PC-3 (cell line): ENCODE results near the gene NEK4. TPM values are rescaled to one million over a fixed set of nuclear protein-coding genes. Genes with fewer than 3 reads are reported as not detected.

Source experiments
- ATAC-seq: fragments of 200-7000 bp; cut with Tn5 transposase; 2 replicates; pipeline ENCODE4 v1.9.1; 2020; ENCODE audit warnings: mild to moderate bottlenecking, moderate library complexity
- BruUV-seq: library from RNA; stranded (reverse); fragments of 400-500 nt; replicated peaks from 2 replicates; lab custom pipeline; 2021; lab: Mats Ljungman, UMichigan
- CTCF ChIA-PET: fragments of 300-600 bp; sonication (Branson Sonifier 250); formaldehyde crosslinking; loops from one replicate; lab custom pipeline; 2022; ENCODE audit warnings: antibody characterized with exemption; lab: Charles Lee
- POLR2A ChIA-PET: fragments of 300-600 bp; sonication (Branson Sonifier 250); formaldehyde crosslinking; loops from one replicate; lab custom pipeline; 2022; ENCODE audit warnings: antibody characterized with exemption; ENCODE audit not compliant: unreplicated experiment; lab: Charles Lee
- DNase-seq: peaks from one replicate; pipeline ENCODE4 v3.0.0-alpha.2; 2015
- H2AFZ ChIP-seq: fragments of 300-600 bp; sonication (generic); 2 replicates; pipeline ENCODE4 v1.6.0; 2016; ENCODE audit warnings: antibody characterized with exemption, low read length
- H3F3A ChIP-seq: fragments of 300-600 bp; sonication (generic); one replicate; pipeline ENCODE4 v1.6.0; 2017; ENCODE audit warnings: antibody characterized with exemption, low read length, control low read depth, mild to moderate bottlenecking; ENCODE audit not compliant: unreplicated experiment
- H3K27ac ChIP-seq: fragments of 300-600 bp; sonication (generic); 2 replicates; pipeline ENCODE4 v1.5.1; 2016; ENCODE audit warnings: mild to moderate bottlenecking, low read length
- H3K27me3 ChIP-seq: fragments of 300-600 bp; sonication (generic); 2 replicates; pipeline ENCODE4 v1.6.1; 2016; ENCODE audit warnings: low read length, mixed read lengths
- H3K36me3 ChIP-seq: fragments of 300-600 bp; sonication (generic); 2 replicates; pipeline ENCODE4 v1.6.1; 2016; ENCODE audit warnings: low read depth, mixed run types, low read length, mixed read lengths
- H3K4me1 ChIP-seq: fragments of 300-600 bp; sonication (generic); 2 replicates; pipeline ENCODE4 v1.5.1; 2016; ENCODE audit warnings: low read length; ENCODE audit not compliant: insufficient read depth
- H3K4me2 ChIP-seq: fragments of 300-600 bp; sonication (generic); 2 replicates; pipeline ENCODE4 v1.6.0; 2016; ENCODE audit warnings: low read length
- H3K4me3 ChIP-seq: fragments of 300-600 bp; sonication (generic); 2 replicates; pipeline ENCODE4 v1.5.1; 2016; ENCODE audit warnings: mild to moderate bottlenecking, low read length, mixed read lengths
- H3K79me2 ChIP-seq: fragments of 300-600 bp; sonication (generic); 2 replicates; pipeline ENCODE4 v1.6.1; 2017; ENCODE audit warnings: low read length, mixed read lengths
- H3K9ac ChIP-seq: fragments of 300-600 bp; sonication (generic); 2 replicates; pipeline ENCODE4 v1.6.0; 2016; ENCODE audit warnings: mild to moderate bottlenecking, low read length
- H3K9me2 ChIP-seq: fragments of 300-600 bp; sonication (generic); replicated peaks from 2 replicates; pipeline ENCODE4 v1.6.1; 2016; ENCODE audit warnings: mixed run types, low read length, mixed read lengths
- H3K9me3 ChIP-seq: fragments of 300-600 bp; sonication (generic); 2 replicates; pipeline ENCODE4 v1.6.1; 2016; ENCODE audit warnings: low read length, mixed read lengths
- H4K20me1 ChIP-seq: fragments of 300-600 bp; sonication (generic); 2 replicates; pipeline ENCODE4 v1.6.1; 2016; ENCODE audit warnings: low read length, mixed read lengths
- EZH2 ChIP-seq: fragments of 300-600 bp; sonication (generic); IDR thresholded peaks from one replicate; pipeline ENCODE4 v1.6.1; 2017; ENCODE audit warnings: antibody characterized with exemption, mild to moderate bottlenecking, low read length; ENCODE audit not compliant: unreplicated experiment
- EZH2phosphoT487 ChIP-seq: fragments of 300-600 bp; sonication (generic); IDR thresholded peaks from 2 replicates; pipeline ENCODE4 v1.6.1; 2018; ENCODE audit warnings: mild to moderate bottlenecking, antibody characterized with exemption, low read length, borderline replicate concordance
- intact Hi-C: fragments of 100-400 bp; cut with micrococcal nuclease; formaldehyde crosslinking; loops from 2 replicates; pipeline ENCODE4 v1.9.0; 2023
- total RNA-seq: library from RNA; depleted of rRNA; stranded (reverse); fragments of >200 nt; gene quantifications from 2 replicates; pipeline ENCODE4 v1.2.3, GENCODE V29; 2014
- TF ChIP-seq, protein P1 (sequence below): fragments of 300-600 bp; sonication (generic); conservative IDR thresholded peaks from 2 replicates; pipeline ENCODE4 v1.5.1; 2017; ENCODE audit warnings: antibody characterized with exemption, low read depth, mild to moderate bottlenecking, low read length

The NEK4 gene
- total RNA-seq, 1 experiment from 2014 or later, result 33.6 TPM

DNA sequence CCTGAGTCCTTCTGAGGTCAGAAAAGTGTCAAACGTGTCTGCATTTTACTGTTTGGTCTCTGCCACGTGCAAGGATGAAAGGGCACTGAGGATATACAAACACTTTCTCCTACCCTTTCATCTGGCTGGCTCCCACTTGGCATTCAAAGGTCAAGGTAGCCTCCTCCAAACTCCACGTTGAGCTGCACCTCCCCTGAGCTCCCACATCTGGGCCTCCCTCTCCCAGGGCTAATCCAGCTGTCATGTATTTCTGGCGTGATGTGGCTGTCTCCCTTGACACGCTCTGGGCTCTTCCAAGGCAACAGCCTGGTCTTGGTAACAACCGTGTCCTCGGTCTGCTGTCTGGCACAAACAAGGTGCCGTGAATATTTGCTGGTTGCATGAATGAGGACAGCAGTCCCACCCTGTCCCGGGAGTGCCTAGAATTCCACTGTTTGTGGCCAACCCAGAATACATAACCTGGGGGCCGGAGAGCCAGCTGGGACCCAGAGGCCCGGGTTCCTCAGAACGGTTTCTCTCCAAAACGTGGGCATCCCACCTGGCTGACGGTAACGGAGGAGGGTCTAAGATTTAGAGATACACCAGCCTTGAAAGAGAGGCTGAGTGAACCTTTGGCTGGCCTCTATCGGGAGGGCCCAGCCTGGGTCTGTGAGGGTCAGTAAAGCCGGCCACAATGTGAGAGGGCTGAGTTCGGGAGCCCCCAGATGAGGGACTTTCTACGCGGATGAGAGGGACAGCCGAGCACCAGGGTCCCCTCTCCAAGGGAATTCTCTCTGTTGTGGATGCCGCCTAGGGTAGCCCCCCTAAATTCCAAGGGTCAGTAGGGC, 65.9 kb downstream of the NEK4 start:
- intact Hi-C loops, result loop anchor here (1.0 to 2.0 kb wide), 2 partner anchors 8 to 18 kb away; partner anchors contain the start of gene GNL3
- Histone ChIP-seq H3K9me2 (no peaks in the 10 kb centered on the region), H3K27ac (peak overlapping the region; percentile 36), H3K79me2 (peaks cover 59% of the 10 kb centered on the region), H3K9ac (peak overlapping the region; percentile 90), H3K36me3 (peaks cover 11% of the 10 kb centered on the region; the same call in 1 of the 2 replicates), H3K4me3 (peak overlapping the region; percentile 95), H4K20me1 (no peaks in the 10 kb centered on the region), H3K27me3 (no peaks in the 10 kb centered on the region), H3K4me1 (peaks cover 18% of the 10 kb centered on the region), H3K4me2 (peak overlapping the region; percentile 90), H3F3A (peaks cover 2% of the 10 kb centered on the region), H2AFZ (peak overlapping the region; percentile 83), H3K9me3 (no peaks in the 10 kb centered on the region)
- POLR2A ChIA-PET, result interaction anchor here (0.5 to 0.7 kb wide), 2 partner anchors 18 to 427 kb away, joined by 3 to 20 read pairs; no protein-coding TSS in a partner anchor
- ATAC-seq (peak; percentile 18), DNase-seq (peak; percentile 30)
- BruUV-seq, result TSS peak; percentile 63
- CTCF ChIA-PET, result no interaction called here
- TF ChIP-seq, protein P1, sequence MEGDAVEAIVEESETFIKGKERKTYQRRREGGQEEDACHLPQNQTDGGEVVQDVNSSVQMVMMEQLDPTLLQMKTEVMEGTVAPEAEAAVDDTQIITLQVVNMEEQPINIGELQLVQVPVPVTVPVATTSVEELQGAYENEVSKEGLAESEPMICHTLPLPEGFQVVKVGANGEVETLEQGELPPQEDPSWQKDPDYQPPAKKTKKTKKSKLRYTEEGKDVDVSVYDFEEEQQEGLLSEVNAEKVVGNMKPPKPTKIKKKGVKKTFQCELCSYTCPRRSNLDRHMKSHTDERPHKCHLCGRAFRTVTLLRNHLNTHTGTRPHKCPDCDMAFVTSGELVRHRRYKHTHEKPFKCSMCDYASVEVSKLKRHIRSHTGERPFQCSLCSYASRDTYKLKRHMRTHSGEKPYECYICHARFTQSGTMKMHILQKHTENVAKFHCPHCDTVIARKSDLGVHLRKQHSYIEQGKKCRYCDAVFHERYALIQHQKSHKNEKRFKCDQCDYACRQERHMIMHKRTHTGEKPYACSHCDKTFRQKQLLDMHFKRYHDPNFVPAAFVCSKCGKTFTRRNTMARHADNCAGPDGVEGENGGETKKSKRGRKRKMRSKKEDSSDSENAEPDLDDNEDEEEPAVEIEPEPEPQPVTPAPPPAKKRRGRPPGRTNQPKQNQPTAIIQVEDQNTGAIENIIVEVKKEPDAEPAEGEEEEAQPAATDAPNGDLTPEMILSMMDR, result no peak
- no peak for TF ChIP-seq EZH2phosphoT487
- no peak for TF ChIP-seq EZH2

DNA sequence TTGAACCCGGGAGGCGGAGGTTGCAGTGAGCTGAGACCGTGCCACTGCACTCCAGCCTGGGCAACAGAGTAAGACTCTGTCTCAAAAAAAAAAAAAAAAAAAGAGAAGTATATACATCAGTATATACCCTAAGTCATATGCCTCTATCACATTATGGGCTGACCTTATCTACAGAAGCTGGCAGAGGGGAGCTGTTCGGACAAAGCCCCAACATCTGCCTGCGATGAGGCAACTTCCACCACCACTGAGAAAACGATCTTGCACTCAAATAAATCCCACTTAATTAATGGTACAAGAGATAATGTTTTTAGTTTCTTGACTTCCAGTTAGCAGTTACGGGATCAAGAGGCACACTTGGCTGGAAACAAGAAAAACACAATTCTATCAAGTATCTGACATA, 67.4 kb downstream of the NEK4 start:
- Histone ChIP-seq H3K4me2 (no peak overlapping the region), H3K27ac (no peak overlapping the region), H3K36me3 (peaks cover 7% of the 10 kb centered on the region; the same call in 1 of the 2 replicates), H3F3A (peaks cover 13% of the 10 kb centered on the region), H3K4me1 (peaks cover 18% of the 10 kb centered on the region), H3K79me2 (peaks cover 59% of the 10 kb centered on the region), H2AFZ (no peak overlapping the region), H3K4me3 (no peak overlapping the region), H3K9ac (no peak overlapping the region), H4K20me1 (no peaks in the 10 kb centered on the region), H3K9me3 (no peaks in the 10 kb centered on the region), H3K27me3 (no peaks in the 10 kb centered on the region), H3K9me2 (no peaks in the 10 kb centered on the region)
- no peak for DNase-seq
- TF ChIP-seq EZH2, result no peak
- TF ChIP-seq EZH2phosphoT487, result no peak
- TF ChIP-seq, protein P1, result no peak
- POLR2A ChIA-PET, result no interaction called here
- BruUV-seq, result no TSS peak
- ATAC-seq, result no peak
- CTCF ChIA-PET, result no interaction called here
- intact Hi-C loops, result no loop called here

DNA sequence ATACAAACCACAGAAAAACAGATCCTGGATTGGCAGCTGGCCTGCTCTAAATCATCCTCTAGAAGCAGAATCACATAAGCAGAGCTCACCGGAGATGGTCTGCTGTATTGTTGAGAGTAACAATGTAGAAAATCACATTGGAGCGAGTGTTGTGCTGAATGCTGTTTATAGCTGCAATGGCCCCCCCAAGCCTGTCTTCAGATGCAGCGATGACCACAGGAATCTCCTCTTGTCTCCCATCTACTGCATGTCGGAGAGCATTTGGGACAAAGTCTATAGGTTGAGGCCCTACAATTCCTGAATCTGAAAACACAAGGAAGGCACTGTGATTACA, 73.1 kb downstream of the NEK4 start:
- TF ChIP-seq EZH2phosphoT487 (no peak), EZH2 (no peak)
- TF ChIP-seq, protein P1, result no peak
- POLR2A ChIA-PET, result no interaction called here
- H3K4me3 ChIP-seq, result no peak overlapping the region
- H3K27me3 ChIP-seq, result no peaks in the 10 kb centered on the region
- DNase-seq, result no peak
- H3K9me2 ChIP-seq, result no peaks in the 10 kb centered on the region
- peaks cover 13% of the 10 kb centered on the region for H4K20me1 ChIP-seq
- CTCF ChIA-PET, result no interaction called here
- H3F3A ChIP-seq, result peaks cover 36% of the 10 kb centered on the region
- BruUV-seq, result no TSS peak
- no peaks in the 10 kb centered on the region for H3K4me1 ChIP-seq
- no peak overlapping the region for H3K4me2 ChIP-seq
- ATAC-seq, result peak; percentile 11; the same call in 1 of the 2 replicates
- no peaks in the 10 kb centered on the region for H3K9me3 ChIP-seq
- H3K79me2 ChIP-seq, result peaks cover 18% of the 10 kb centered on the region; the same call in 1 of the 2 replicates
- no peak overlapping the region for H3K27ac ChIP-seq
- no peak overlapping the region for H3K9ac ChIP-seq
- peaks cover 44% of the 10 kb centered on the region for H3K36me3 ChIP-seq
- no peak overlapping the region for H2AFZ ChIP-seq
- intact Hi-C loops, result loop anchor here (1.0 kb wide), 1 partner anchor 8 kb away; the partner anchor contains the start of gene GLT8D1
